Measurements from ENCODE around the gene DYDC2.
"Not testable (repeated sequence)": the region's sequence is repeated elsewhere in the genome, so short reads cannot be mapped to it uniquely, and the experiment has no call there.

DYDC2 gene

DNA sequence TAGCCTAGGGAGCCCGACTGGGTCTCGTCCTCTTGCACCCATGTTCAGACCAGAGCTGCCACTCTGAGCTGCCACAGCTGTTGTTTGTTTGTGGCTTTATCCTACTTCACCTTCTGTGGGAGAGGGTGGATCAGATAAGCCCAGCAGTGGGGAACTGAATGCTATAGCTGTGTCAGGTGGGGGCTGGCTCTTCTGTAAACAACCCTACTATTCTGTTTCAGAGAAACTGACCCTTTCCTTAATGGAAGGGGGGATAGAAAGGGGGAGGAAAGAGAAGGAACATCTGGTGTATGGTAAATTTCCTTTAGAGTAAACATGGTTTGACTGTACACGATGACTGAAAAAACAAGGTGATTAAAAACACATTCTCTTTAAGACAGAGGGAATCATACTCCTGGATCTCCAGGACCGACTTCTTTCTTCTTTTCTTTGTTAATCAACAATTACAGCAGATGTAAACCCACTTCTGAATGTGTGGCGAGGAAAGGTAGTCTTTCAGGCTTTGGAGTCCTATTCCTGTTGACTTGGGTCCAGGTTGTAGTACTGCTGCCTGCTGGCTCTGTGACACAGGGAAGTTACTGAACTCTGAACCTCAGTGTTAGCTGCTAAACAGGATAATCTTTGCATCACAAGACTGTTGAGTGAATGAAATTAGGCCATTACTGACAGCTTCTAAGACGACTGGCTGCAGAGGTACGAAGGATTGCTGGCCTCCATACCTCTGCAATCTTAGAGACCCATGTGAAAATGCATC, 57.7 kb downstream of the DYDC2 start:
- Histone ChIP-seq H3F3A (ENCODE audit: low read depth) (no peaks in the 10 kb centered on the region), H3K9ac (ENCODE audit: low read depth, low read length, poor library complexity, severe bottlenecking) (peak overlapping the region; percentile 42), H3K36me3 (ENCODE audit: insufficient read depth, low read length) (no peaks in the 10 kb centered on the region), H3K79me2 (ENCODE audit: insufficient read depth, low read length) (peaks cover 73% of the 10 kb centered on the region), H3K9me3 (ENCODE audit: insufficient read depth, low read depth, low read length) (no peaks in the 10 kb centered on the region), H3K4me2 (ENCODE audit: low read depth, low read length, poor library complexity, severe bottlenecking) (peak overlapping the region; percentile 73), H3K4me3 (ENCODE audit: low read length, poor library complexity, severe bottlenecking) (peak overlapping the region; percentile 9), H2AFZ (ENCODE audit: low read length) (no peak overlapping the region), H3K9me2 (replicated peaks; ENCODE audit: low read depth, low read length) (no peaks in the 10 kb centered on the region), H4K20me1 (ENCODE audit: insufficient read depth, low read length, poor library complexity, severe bottlenecking) (peaks cover 26% of the 10 kb centered on the region), H3K27me3 (ENCODE audit: insufficient read depth, low read length, poor library complexity, severe bottlenecking) (no peaks in the 10 kb centered on the region), H3K4me1 (ENCODE audit: insufficient read depth, low read length, poor library complexity, severe bottlenecking) (peaks cover 66% of the 10 kb centered on the region)
- TF ChIP-seq EZH2phosphoT487 (IDR thresholded peaks at IDR 0.05; ENCODE audit: borderline replicate concordance): no peak
- TF ChIP-seq, protein P1, sequence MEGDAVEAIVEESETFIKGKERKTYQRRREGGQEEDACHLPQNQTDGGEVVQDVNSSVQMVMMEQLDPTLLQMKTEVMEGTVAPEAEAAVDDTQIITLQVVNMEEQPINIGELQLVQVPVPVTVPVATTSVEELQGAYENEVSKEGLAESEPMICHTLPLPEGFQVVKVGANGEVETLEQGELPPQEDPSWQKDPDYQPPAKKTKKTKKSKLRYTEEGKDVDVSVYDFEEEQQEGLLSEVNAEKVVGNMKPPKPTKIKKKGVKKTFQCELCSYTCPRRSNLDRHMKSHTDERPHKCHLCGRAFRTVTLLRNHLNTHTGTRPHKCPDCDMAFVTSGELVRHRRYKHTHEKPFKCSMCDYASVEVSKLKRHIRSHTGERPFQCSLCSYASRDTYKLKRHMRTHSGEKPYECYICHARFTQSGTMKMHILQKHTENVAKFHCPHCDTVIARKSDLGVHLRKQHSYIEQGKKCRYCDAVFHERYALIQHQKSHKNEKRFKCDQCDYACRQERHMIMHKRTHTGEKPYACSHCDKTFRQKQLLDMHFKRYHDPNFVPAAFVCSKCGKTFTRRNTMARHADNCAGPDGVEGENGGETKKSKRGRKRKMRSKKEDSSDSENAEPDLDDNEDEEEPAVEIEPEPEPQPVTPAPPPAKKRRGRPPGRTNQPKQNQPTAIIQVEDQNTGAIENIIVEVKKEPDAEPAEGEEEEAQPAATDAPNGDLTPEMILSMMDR (conservative IDR thresholded peaks at IDR 0.05; ENCODE audit: low read length): no peak

DNA sequence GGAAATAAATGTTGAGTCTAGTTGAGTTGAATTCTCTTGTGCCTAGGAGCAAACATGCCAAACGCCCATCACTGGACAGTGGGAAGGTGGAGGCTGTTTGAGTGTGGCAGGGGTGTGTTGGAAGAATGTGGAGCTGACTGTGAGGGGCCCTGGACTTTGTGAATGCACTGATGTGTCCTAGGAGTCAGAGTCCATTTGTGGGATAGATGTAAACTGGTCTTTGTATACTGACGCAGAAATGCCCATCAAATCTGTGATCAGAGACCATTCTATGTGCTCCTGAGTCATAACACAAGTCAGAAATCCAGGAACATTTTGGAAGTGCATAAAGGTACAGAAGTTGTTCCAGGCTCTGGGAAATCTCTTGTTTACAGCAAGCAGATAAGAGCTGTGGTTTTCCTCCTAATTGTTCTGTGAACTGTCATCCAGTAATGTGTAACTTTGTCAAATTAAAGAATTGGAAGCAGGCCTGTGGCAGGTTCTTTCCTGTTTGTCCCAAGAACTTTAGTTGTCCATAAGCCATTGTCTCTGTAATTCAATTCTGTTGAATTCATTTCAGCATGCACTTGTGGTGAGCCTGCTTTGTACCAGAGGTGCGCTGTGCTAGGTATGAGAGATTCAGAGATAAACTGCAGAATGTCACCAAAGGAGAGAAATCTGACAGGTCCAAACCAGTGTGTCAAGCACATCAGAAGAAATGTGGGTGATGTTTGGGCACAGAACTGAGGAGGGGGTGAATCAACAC, 59.3 kb downstream of the DYDC2 start:
- H2AFZ ChIP-seq (ENCODE audit: low read length): no peak overlapping the region
- no peaks in the 10 kb centered on the region for H3K9me3 ChIP-seq (ENCODE audit: insufficient read depth, low read depth, low read length)
- no peaks in the 10 kb centered on the region for H3K27me3 ChIP-seq (ENCODE audit: insufficient read depth, low read length, poor library complexity, severe bottlenecking)
- H3K9me2 ChIP-seq (replicated peaks; ENCODE audit: low read depth, low read length): no peaks in the 10 kb centered on the region
- H3K4me2 ChIP-seq (ENCODE audit: low read depth, low read length, poor library complexity, severe bottlenecking): peak overlapping the region; percentile 73
- H4K20me1 ChIP-seq (ENCODE audit: insufficient read depth, low read length, poor library complexity, severe bottlenecking): peaks cover 25% of the 10 kb centered on the region
- H3K9ac ChIP-seq (ENCODE audit: low read depth, low read length, poor library complexity, severe bottlenecking): peak overlapping the region; percentile 16
- H3F3A ChIP-seq (ENCODE audit: low read depth): no peaks in the 10 kb centered on the region
- TF ChIP-seq, protein P1 (conservative IDR thresholded peaks at IDR 0.05; ENCODE audit: low read length): no peak
- TF ChIP-seq EZH2phosphoT487 (IDR thresholded peaks at IDR 0.05; ENCODE audit: borderline replicate concordance): no peak
- peaks cover 57% of the 10 kb centered on the region for H3K79me2 ChIP-seq (ENCODE audit: insufficient read depth, low read length)
- no peak overlapping the region for H3K4me3 ChIP-seq (ENCODE audit: low read length, poor library complexity, severe bottlenecking)
- H3K36me3 ChIP-seq (ENCODE audit: insufficient read depth, low read length): peaks cover under 1% of the 10 kb centered on the region; the same call in 1 of the 2 replicates
- H3K4me1 ChIP-seq (ENCODE audit: insufficient read depth, low read length, poor library complexity, severe bottlenecking): peaks cover 50% of the 10 kb centered on the region

DNA sequence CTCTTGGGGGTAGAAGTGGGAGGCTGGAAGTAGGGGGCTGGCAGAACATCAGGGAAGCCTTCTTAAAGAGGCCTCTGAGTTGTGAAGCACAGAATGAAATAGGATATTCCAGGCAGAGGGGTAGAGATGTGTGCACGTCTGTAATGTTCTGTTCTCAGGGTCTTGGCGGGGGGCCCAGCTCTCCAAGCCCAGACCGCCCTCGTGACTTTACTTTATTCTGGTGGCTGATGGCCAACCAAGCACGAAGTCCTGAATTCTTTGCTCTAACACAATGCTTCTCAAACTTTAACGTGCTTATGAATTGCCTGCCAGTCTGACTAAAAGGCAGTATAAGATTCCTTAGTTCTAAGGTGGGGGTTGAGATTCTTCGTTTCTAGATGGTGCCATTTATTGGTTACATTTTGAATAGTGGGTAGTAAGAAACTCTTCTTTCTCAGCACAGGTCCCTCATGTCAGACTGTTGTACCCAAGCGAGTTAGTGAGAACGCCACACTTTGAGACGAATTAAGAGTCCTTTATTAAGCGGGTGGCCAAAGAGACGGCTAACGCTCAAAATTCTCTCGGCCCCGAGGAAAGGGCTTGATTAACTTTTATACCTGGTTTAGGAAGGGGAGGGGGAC, 60.0 kb downstream of the DYDC2 start:
- Histone ChIP-seq H3K79me2 (ENCODE audit: insufficient read depth, low read length) (peaks cover 50% of the 10 kb centered on the region), H3K4me2 (ENCODE audit: low read depth, low read length, poor library complexity, severe bottlenecking) (peak overlapping the region; percentile 73), H4K20me1 (ENCODE audit: insufficient read depth, low read length, poor library complexity, severe bottlenecking) (peaks cover 24% of the 10 kb centered on the region), H3K9ac (ENCODE audit: low read depth, low read length, poor library complexity, severe bottlenecking) (peak overlapping the region; percentile 16), H3K36me3 (ENCODE audit: insufficient read depth, low read length) (peaks cover 8% of the 10 kb centered on the region; the same call in 1 of the 2 replicates), H3K4me3 (ENCODE audit: low read length, poor library complexity, severe bottlenecking) (no peak overlapping the region), H3F3A (ENCODE audit: low read depth) (no peaks in the 10 kb centered on the region), H3K27me3 (ENCODE audit: insufficient read depth, low read length, poor library complexity, severe bottlenecking) (no peaks in the 10 kb centered on the region), H3K9me2 (replicated peaks; ENCODE audit: low read depth, low read length) (no peaks in the 10 kb centered on the region), H3K9me3 (ENCODE audit: insufficient read depth, low read depth, low read length) (no peaks in the 10 kb centered on the region), H2AFZ (ENCODE audit: low read length) (no peak overlapping the region), H3K4me1 (ENCODE audit: insufficient read depth, low read length, poor library complexity, severe bottlenecking) (peaks cover 43% of the 10 kb centered on the region)
- no peak for TF ChIP-seq EZH2phosphoT487 (IDR thresholded peaks at IDR 0.05; ENCODE audit: borderline replicate concordance)
- TF ChIP-seq, protein P1 (conservative IDR thresholded peaks at IDR 0.05; ENCODE audit: low read length): no peak

DNA sequence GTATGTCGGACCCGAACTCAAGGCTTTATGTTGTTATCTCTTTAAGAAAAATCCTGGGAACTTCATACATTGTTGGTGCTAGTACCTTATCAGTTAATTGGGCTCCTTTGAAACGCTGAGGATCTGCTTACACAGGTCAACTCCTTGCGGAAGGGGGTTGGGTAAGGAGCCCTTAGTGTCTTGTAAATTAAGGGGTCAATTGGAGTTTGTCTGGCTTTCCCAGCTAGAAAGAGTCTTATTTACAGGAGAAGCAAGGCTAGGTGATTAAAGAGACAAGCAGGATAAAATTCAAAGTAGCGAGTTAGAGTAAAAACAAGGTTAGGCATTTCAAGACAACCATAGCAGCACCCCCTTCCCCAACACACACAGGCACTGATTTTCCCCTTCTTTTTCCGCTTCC, 60.7 kb downstream of the DYDC2 start:
- Histone ChIP-seq H4K20me1 (ENCODE audit: insufficient read depth, low read length, poor library complexity, severe bottlenecking) (peaks cover 20% of the 10 kb centered on the region), H3K4me1 (ENCODE audit: insufficient read depth, low read length, poor library complexity, severe bottlenecking) (peaks cover 36% of the 10 kb centered on the region), H3K79me2 (ENCODE audit: insufficient read depth, low read length) (peaks cover 43% of the 10 kb centered on the region), H3K36me3 (ENCODE audit: insufficient read depth, low read length) (peaks cover 13% of the 10 kb centered on the region; the same call in 1 of the 2 replicates)
- not testable (repeated sequence) for H3F3A ChIP-seq (ENCODE audit: low read depth); H3K9me2 ChIP-seq (replicated peaks; ENCODE audit: low read depth, low read length); H3K9ac ChIP-seq (ENCODE audit: low read depth, low read length, poor library complexity, severe bottlenecking); H3K27me3 ChIP-seq (ENCODE audit: insufficient read depth, low read length, poor library complexity, severe bottlenecking); H2AFZ ChIP-seq (ENCODE audit: low read length); H3K4me2 ChIP-seq (ENCODE audit: low read depth, low read length, poor library complexity, severe bottlenecking); H3K9me3 ChIP-seq (ENCODE audit: insufficient read depth, low read depth, low read length); H3K4me3 ChIP-seq (ENCODE audit: low read length, poor library complexity, severe bottlenecking)

All from Loucy (cell line).